SH-SY5Y (cell line): ENCODE results near the gene TSPAN17.

Experiments used
- GATA2 ChIP-seq: IDR thresholded peaks from 2 replicates; pipeline ENCODE4 v1.6.1; 2011; ENCODE audit warnings: mild to moderate bottlenecking, low read depth, low read length
- GATA3 ChIP-seq: IDR thresholded peaks from 2 replicates; pipeline ENCODE4 v1.6.1; 2011; ENCODE audit warnings: low read depth, mild to moderate bottlenecking, low read length, moderate library complexity

GRCh38 chr5:176621661-176622079 is 25.6 kb upstream of the TSPAN17 start:
- TF ChIP-seq GATA3, result no peak
- no peak for TF ChIP-seq GATA2
